ENCODE measurements around the gene MBOAT1. TPM values are rescaled to one million over a fixed set of nuclear protein-coding genes. Genes with fewer than 3 reads are reported as not detected.

The MBOAT1 gene
- polyA plus RNA-seq, 1 donor from 2014 or later = not detected

- no peak overlapping the region for H3K27ac ChIP-seq (ENCODE audit: low read length)
- H4K20me1 ChIP-seq (ENCODE audit: insufficient read depth) = no peaks in the 10 kb centered on the region
- H3K9ac ChIP-seq (ENCODE audit: low read length) = no peak overlapping the region
- TF ChIP-seq RAD21 (conservative IDR thresholded peaks at IDR 0.05) = no peak
- no peak for TF ChIP-seq EP300 (conservative IDR thresholded peaks at IDR 0.05; ENCODE audit: poor library complexity, severe bottlenecking)
- TF ChIP-seq, protein P1, sequence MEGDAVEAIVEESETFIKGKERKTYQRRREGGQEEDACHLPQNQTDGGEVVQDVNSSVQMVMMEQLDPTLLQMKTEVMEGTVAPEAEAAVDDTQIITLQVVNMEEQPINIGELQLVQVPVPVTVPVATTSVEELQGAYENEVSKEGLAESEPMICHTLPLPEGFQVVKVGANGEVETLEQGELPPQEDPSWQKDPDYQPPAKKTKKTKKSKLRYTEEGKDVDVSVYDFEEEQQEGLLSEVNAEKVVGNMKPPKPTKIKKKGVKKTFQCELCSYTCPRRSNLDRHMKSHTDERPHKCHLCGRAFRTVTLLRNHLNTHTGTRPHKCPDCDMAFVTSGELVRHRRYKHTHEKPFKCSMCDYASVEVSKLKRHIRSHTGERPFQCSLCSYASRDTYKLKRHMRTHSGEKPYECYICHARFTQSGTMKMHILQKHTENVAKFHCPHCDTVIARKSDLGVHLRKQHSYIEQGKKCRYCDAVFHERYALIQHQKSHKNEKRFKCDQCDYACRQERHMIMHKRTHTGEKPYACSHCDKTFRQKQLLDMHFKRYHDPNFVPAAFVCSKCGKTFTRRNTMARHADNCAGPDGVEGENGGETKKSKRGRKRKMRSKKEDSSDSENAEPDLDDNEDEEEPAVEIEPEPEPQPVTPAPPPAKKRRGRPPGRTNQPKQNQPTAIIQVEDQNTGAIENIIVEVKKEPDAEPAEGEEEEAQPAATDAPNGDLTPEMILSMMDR (IDR thresholded peaks at IDR 0.05; ENCODE audit: poor library complexity, severe bottlenecking) = no peak
- no peak for TF ChIP-seq REST (IDR thresholded peaks at IDR 0.05; ENCODE audit: borderline replicate concordance)
- no peak for TF ChIP-seq POLR2AphosphoS5 (IDR thresholded peaks at IDR 0.05)
- TF ChIP-seq MXI1 (conservative IDR thresholded peaks at IDR 0.05; ENCODE audit: poor library complexity, severe bottlenecking) = no peak
- TF ChIP-seq TAF1 (IDR thresholded peaks at IDR 0.05; ENCODE audit: low read depth) = no peak
- TF ChIP-seq SMC3 (conservative IDR thresholded peaks at IDR 0.05; ENCODE audit: poor library complexity) = no peak
- no peak for TF ChIP-seq EZH2 (IDR thresholded peaks at IDR 0.05; ENCODE audit: borderline replicate concordance, insufficient read depth, low read length, poor library complexity, severe bottlenecking)
- no peak overlapping the region for H2AFZ ChIP-seq (ENCODE audit: low read depth, low read length)
- no peaks in the 10 kb centered on the region for H3F3A ChIP-seq (ENCODE audit: insufficient read depth, low read length, poor library complexity, severe bottlenecking)
- H3K27me3 ChIP-seq (ENCODE audit: insufficient read depth, low read depth, low read length) = no peaks in the 10 kb centered on the region
- H3K9me3 ChIP-seq (ENCODE audit: low read length) = no peaks in the 10 kb centered on the region
- no peaks in the 10 kb centered on the region for H3K36me3 ChIP-seq (ENCODE audit: insufficient read depth, low read length)
- H3K4me2 ChIP-seq (ENCODE audit: low read length) = no peak overlapping the region
- H3K9me2 ChIP-seq (ENCODE audit: insufficient read depth, low read length) = no peaks in the 10 kb centered on the region
- no peak overlapping the region for H3K4me3 ChIP-seq (ENCODE audit: low read length)
- no peaks in the 10 kb centered on the region for H3K79me2 ChIP-seq (replicated peaks; ENCODE audit: insufficient read depth, low read length)
Observed at GRCh38 chr6:20204512-20204894, 7.8 kb downstream of the MBOAT1 start.

GRCh38 chr6:20203561-20204511 is 8.4 kb downstream of the MBOAT1 start:
- Histone ChIP-seq H3K4me2 (ENCODE audit: low read length) (no peak overlapping the region), H3K9ac (ENCODE audit: low read length) (no peak overlapping the region), H3K27me3 (ENCODE audit: insufficient read depth, low read depth, low read length) (no peaks in the 10 kb centered on the region), H2AFZ (ENCODE audit: low read depth, low read length) (no peak overlapping the region), H3K79me2 (replicated peaks; ENCODE audit: insufficient read depth, low read length) (no peaks in the 10 kb centered on the region), H4K20me1 (ENCODE audit: insufficient read depth) (no peaks in the 10 kb centered on the region), H3K27ac (ENCODE audit: low read length) (no peak overlapping the region), H3K9me3 (ENCODE audit: low read length) (no peaks in the 10 kb centered on the region), H3K4me3 (ENCODE audit: low read length) (no peak overlapping the region), H3K36me3 (ENCODE audit: insufficient read depth, low read length) (no peaks in the 10 kb centered on the region), H3F3A (ENCODE audit: insufficient read depth, low read length, poor library complexity, severe bottlenecking) (no peaks in the 10 kb centered on the region), H3K9me2 (ENCODE audit: insufficient read depth, low read length) (no peaks in the 10 kb centered on the region)
- TF ChIP-seq SMC3 (conservative IDR thresholded peaks at IDR 0.05; ENCODE audit: poor library complexity) (no peak), MXI1 (conservative IDR thresholded peaks at IDR 0.05; ENCODE audit: poor library complexity, severe bottlenecking) (no peak), REST (IDR thresholded peaks at IDR 0.05; ENCODE audit: borderline replicate concordance) (no peak), TAF1 (IDR thresholded peaks at IDR 0.05; ENCODE audit: low read depth) (no peak), EZH2 (IDR thresholded peaks at IDR 0.05; ENCODE audit: borderline replicate concordance, insufficient read depth, low read length, poor library complexity, severe bottlenecking) (no peak), POLR2AphosphoS5 (IDR thresholded peaks at IDR 0.05) (no peak), EP300 (conservative IDR thresholded peaks at IDR 0.05; ENCODE audit: poor library complexity, severe bottlenecking) (no peak), RAD21 (conservative IDR thresholded peaks at IDR 0.05) (no peak)
- TF ChIP-seq, protein P1 (IDR thresholded peaks at IDR 0.05; ENCODE audit: poor library complexity, severe bottlenecking) = no peak
